HG03432 (cell line): ENCODE results near the gene HCFC1.

Source experiments
- ATAC-seq: cut with Tn5 transposase; IDR thresholded peaks from one replicate; pipeline ENCODE4 v1.9.1; 2021; ENCODE audit warnings: mild to moderate bottlenecking, moderate library complexity; ENCODE audit not compliant: unreplicated experiment

Gene HCFC1

DNA sequence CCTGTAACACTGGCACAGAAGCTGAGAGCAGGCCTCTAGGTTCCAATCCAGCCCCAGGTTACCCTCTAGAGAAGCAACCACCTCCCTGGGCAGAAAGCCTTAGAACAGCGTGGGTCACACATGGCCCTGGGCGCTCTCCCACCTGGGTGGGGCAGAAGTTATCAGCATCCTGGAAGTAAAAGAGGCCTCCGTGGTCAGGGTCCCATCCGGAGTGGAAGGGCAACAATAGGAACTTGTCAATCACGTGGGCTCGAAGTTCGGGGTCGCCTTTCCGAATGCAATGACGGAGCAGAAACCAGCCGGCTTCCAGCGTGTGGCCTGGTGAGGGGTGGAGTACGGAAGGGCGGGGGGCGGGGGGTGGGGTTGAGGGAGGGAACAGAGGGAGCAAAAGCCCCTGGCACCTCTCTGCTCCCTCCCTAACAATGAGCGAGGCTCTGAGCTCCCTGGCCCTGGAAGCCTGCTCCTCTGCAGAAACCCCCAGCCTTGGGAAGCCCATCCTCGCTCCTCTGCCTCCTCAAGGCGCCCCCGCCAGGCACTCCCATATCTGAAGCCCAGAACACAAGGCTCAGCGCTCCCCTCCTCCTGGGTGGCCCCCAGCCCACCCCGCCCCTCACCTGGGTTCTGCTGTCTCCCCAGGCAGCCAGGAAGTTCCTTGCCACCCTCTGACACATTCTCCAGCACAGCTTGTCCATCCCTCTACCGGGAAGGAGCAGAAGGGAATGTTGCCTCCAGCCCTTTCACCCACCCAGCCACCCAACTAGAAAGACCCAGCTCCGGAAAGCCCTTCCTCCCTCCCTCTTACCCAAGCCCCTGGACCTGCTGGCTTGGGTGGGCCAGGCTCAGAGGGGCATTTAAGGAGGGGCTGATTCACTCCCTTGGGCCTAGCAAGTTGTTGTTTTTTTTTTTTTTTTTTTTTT lies 30.0 kb downstream of the HCFC1 start:
- ATAC-seq = no peak

DNA sequence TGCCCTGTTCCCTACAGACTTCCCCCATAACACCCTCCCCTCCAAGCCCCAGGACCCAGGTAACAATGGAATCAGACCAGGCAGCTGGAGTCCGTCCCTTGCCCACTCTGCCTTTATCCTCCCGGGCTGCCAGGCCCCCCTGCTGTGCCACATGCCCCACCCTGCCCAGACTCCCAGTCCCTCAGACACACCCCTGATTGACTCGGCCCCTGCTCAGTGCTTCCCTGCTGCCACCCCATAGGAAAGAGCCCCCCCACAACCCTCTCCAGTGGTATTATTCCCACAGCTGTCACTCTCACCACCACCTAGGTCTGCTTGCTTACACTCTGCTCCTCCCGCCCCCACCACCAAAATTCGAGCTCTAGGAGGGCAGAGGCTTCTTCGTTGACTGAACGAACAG lies 32.0 kb downstream of the HCFC1 start:
- ATAC-seq = no peak

DNA sequence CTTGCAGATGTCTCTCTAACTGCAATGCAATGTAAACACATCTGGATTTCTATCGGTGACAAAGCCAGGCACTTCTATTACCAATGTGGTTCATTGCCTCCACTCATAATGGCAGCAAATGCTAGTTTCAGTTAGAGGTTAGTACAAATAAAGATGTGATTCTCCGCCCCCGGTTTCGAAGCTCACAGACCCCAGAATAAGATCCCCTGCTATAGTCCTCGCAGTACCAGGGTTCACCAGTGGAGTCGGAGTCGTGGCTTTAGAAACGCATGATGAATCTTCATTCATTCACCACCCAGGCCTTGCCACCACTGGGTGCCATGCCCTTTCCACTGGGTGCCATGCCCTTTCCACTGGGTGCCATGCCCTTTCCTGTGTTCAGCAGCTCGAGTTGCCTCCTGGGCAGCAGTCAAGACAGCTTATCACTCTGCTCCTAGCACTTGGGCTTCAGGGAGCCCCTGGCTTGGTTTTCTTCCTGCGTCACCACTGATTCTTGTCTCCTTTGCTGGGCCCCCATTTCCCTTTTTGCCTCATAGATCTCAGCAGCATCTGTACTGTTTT lies 33.3 kb downstream of the HCFC1 start:
- no peak for ATAC-seq

DNA sequence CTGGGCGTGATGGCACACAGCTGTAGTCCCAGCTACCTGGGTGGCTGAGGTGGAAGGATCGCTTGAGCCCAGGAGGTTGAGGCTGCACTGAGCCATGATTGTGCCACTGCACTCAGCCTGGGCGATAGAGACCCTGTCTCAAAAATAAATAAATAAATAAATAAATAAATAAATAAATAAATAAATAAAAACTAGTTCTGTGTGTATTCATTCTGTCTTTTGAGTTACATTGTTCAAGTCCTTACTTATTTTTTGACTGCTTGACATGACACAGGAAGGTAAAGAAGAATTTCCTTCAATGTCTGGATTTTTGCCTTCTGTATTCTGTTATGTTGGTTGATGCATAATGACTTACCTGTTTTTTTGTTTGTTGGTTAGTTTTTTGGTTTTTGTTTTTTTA lies 34.6 kb downstream of the HCFC1 start:
- ATAC-seq = no peak

DNA sequence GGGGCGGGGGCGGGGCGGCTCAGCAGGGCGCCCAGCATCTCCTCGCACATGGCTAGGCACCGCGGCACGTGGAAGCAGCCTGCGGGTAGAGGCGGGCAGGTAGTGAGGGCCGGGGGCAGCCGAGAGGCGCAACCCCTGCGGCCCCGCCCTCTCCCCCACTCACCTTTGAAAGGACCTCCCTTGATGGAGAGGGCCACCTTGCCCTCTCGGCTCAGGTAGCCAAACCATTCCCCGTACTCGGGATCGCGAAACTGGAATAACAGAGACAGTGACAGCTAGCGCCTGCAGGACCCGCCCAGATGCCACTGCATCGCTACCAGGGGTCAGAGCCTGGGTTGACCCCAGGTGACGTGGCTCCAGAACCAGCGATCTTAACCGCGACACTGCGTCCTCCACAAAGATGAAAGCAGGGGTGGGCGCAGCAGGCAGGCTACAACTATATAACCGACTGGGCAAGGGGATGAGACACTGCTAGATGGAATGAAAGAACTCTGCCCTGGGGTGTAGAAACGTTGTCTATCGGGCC lies 36.2 kb downstream of the HCFC1 start:
- ATAC-seq = peak; percentile 23

DNA sequence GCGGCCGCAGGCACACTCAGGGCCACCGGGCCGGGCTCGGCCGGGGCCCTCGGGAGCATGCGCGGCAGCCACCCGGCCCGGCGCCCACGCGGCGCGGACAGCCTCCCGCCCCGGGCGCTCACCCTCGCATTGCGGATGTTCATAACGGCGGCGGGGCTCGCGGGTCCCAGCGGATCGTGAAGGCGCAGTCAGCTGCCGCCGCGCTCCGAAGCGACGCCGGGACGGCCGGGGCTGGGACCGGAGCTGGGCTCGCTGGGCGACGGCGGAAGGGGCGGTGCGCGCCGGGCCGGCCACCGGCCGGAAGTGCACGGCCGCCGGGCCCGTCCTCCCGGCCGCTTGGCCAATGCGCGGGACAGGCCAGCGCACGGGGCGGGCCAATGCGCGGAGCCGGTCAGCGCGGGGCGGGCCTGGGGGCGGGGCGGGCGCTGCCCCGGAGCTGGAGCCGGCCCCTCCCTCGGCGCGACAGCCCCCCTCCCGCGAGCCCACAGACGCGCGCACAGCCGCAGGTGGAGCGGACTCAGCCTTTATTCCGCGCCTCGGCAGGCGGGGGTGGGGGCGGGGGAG lies 36.8 kb downstream of the HCFC1 start, which contains the start of gene NAA10:
Gene NAA10, minus strand, starts transcription at position 276 of the 564 bp plus-strand sequence. Its CDS starts 133 bp downstream, at position 143.
- peak; percentile 91 for ATAC-seq

DNA sequence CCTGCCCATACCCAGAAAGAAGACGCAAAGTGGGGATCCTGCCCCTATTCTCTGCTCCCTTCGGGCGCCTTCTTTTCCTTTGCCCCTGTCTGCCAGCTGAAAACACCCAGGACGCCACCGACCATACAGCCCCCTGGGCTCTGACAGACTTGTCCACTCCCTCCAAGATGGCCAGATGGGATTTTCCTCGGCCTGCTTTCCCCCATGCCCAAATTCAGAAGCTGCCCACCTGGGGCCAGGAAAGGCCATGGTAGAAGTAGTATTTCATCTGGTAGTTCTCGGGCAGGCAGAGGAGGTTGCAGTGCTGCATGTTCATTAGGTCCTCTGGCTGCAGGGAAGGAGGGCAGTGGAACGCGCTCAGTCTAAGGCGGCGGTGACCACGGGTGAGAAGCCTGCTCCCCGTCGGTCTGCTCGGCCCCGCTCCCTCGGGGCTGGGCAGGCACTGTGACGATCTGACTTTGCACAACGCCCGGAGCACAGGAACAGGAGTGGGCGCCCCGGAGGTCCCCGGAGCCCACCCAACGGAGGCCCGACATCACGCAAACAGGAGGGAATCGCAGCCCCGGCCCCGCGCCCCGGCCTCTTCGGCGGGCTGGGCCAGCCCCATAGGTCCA lies 37.4 kb downstream of the HCFC1 start:
- peak; percentile 19 for ATAC-seq

DNA sequence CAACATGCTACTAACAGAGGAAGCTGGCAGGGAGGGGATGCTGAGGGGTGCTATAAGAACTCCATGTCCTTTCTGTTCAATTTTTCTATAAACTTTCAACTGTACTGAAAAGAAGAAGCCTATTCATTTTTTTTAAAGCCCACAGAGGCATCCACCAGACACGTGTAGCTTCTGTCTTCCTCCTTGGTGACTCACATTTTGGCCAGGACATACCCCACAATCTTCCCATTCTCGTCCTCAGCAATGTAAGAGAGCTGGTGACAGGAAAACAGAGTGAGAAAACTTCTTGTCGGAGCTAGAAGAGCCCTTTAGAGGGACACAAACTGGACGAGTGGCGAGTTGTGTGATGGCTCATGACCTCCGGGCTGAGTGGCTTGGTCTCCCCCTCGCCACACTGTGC lies 37.9 kb downstream of the HCFC1 start:
- ATAC-seq = no peak

DNA sequence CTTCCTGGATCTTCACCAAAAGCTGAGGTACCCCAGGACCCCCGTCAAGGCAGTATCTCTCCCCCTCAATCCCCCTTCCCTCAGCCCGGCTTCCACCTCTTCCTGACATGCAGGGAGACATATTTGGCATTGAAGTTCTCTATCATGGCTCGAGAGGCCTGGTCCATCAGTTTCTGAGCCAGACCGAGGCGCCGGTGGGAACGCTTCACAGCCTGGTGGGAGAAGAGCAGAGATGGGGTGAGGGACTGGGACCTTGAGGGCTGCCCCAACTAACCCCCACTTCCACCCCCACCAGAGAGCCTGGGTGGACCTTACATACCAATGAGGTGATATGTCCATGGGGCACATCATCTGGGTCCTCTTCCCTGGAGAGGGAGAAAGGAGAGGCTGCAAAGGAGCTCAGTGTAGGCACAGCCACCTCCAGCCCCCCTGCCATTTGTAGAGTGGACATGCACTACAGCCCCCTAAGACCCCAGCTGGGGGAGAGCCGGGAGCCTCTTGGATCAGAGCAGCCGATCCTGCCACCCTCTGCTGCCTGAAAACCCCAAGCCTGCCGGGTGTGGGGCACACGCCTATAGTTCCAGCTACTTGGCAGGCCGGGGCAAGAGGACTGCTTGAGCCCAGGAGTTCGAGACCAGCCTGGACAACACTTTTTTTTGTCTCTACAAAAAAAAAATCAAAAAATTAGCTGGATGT lies 39.2 kb downstream of the HCFC1 start:
- no peak for ATAC-seq

DNA sequence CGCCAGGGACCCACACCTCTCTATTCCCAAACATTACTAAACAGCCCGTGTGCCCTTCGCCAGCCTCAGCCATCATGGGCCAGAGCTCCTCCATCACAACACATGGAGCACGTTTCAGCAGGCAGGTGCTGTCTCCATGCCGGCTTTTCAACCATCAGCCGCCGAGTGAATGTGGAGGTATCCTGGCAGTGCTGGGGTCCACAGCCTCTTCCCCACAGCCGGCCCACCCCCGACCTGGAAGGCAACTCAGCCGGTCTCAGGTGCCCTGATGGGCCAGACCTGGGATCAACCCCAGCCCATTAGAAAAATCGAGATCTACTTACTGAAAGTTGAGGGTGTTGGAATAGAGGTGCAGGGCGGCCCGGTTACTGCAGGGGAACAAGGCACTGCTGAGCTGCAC lies 39.9 kb downstream of the HCFC1 start:
- no peak for ATAC-seq

DNA sequence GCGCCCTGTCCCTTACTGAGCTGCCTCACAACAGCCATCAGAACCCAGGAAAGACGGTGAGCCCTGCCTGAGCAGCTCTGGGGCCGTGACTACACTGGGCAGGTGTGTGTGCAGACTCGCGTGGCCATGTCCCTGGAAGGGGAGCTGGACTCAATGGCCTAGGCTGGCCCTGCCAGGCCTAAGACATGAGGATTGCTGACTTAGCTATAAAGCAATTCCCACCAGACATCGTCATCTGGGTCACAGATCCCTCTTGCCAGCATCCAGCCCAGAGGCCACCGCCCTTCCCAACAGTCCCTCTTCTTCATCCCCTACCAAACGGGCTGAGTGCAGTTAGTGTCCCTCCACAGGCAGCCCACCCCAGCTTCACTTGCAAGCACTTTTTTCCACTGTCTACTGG lies 40.5 kb downstream of the HCFC1 start:
- ATAC-seq = no peak

DNA sequence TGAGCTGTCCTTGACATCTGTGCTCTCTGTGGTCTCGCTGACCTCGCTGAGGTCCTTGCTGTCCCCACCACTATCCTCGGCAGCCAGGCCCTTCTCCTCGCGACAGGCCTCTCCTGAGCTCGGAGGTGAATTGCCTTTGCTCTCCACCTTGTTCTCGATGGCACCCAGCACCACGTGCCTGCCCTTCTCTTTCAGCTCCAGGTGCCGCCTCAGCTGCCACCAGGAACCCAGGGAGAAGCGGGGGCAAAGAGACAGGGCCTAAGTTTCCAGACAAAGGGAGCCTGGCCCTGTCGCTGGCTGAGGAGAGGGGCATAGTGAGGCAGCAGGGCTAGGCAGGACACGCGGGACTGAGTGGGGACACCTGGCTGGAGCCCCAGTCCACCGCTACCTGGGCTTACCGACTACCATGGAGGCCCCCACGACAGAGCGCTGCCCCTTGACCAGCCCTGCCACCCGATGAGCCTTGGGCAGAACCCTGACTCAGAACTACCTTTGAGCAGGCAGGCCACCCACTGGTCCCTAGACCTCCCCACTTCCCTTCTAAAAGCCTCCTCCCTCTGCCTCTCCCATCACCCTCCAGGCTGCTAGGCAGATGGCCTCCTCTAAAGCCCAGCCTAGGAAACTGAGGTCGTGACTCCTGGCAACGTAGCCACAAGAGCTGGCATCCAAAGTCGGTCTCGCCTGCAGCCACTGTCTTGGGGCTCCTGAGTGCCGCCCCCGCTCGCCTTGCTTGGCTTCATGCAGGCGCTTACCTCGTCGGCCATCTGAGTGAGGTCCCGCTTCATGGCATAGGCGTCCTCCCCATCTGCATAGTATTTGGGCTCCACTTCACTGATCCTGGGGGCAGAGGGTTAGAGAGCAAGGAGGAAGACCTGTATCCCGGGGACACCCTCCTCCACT lies 41.4 kb downstream of the HCFC1 start:
- ATAC-seq = no peak

DNA sequence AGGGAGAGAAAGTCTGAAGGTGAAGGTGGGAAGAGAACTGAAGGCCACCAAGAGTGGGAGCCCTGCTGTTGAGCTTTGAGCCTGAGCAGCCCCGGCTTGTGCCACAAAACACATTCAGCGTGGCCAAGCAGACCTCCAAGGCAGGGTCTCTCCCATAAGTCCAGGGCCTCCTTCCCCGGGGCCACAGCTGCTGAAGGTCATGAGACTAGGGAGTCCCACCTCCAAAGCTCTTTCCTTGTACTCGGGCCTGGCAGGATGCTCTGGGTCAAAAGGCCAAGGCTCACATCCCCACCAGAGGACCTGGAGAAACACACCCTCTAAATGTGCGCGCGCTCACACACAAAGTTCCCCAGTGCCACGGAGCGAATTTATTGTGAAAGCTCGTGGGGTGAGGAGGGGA lies 42.0 kb downstream of the HCFC1 start:
- ATAC-seq = no peak

DNA sequence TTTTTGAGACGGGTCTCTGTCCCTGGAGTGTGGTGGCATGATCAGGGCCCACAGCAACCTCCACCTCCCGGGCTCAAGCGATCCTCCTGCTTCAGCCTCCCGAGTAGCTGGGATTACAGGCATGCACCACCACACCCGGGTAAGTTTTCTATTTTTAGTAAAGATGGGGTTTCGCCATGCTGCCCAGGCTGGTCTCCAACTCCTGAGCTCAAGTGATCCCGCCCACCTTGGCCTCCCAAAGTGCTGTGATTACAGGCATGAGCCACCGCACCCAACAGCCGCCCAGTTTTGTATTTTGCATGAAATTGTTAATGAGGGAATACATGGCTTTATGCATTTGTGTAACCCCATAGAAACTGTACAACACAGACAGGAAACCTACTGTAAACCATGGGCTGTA lies 42.8 kb downstream of the HCFC1 start:
- no peak for ATAC-seq

DNA sequence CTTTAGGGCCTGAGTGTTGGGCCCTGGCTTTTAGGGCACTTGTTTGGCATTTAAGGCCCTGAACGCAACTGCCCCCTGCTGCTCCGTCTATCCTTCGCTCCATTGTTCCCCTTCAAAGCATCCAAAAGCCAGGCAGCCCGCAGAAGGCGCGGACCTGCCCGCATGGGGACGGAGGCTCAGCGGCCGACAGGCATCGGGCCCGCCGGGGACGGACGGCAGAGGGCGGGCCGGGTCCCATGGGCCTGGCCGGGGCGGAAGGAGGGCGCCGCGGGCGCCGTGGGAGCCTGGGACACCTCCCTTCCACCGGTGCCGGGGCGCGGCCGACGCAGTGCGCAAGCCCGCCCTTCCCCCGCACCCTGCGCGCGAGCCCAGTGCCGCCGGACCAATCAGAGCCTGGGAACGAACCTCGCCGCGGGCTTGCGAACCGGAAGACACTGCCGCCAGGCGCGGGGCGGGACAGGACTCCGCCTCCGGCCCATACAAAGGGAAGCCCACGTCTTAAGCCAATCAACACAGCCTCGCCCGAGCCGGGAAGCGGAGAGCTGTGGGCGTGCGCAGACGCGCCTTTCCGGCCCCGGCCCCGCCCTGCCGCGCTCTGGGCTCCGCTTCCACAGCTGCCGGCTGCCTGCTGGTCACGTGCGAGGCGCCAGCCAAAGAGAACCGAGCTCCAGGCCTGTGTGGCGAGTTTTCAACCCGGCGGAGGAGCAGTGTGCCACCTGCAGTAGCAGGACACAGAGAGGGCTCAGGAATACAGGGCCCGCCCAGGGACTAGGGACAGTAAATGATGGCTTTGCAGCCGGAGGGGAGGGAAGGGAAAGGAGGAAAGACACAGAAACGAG lies 43.5 kb downstream of the HCFC1 start:
- ATAC-seq = peak; percentile 73

DNA sequence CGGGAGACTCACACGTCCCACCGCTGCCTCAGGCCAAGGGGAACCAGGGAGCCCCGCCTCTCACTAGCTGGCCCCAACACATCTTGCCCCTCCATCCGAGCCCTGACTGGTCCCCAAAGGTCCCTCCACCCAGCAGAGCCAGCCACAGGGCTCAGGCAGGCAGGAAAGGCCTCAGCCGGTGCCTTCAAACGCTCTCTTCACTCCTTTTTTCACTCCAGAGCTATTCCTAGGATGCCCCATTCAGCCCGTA lies 44.0 kb downstream of the HCFC1 start:
- no peak for ATAC-seq

DNA sequence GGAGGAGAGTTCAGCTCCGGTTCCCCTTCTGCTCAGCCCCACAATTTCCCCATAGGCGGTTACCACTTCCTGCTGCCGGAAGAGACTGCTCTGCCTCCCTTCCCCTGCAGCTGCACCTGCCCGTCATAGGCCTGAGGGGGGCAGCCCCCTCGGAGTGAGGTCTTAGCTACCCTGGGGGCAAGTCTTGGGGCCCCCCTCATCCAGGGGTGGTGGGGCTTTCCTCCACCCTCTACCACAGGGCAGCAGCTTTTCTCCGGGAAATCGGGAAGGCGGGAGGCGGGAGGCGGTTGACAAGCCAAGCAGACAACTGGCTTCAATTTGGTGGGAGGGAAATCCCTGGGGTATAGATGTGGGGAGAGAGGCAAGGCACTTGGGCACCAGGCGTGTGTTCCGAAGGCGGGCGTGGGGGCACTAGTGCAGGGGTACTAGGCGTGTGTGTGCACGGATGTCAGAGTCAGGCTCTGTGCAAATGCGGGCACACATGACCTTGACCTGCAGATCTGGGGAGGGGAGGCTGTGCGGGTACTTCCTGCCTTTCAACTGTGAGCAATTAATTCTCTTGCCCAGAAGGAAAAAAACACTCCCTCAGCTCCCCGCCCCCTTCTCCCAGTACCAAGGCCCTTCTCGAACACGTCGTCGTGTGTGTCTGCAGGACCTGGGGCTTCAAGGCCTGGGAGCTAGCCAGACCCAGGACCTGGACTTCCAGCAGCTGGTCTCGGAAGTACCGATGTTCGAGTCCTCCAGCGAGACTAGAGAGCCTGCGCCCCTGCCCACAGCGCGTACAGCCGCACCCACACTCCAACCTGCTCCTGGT lies 44.6 kb downstream of the HCFC1 start:
- ATAC-seq = peak; percentile 42

DNA sequence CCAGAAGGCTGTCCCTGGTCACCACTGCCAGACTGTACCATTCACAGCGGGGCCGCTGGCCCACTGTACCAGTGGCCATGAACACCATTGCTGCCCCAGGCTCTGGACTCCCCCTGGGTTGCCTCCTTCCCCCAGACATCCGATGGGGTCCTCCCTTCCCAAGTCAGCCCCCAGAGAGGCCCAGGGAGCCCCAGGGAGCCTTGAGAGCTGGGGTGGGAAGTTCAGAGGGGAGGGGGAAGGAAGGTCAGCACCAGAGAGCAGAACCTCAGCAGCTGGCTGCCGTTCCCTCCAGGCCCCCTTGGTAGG lies 45.1 kb downstream of the HCFC1 start:
- ATAC-seq = no peak
